ENCODE measurements around the gene TMEM131L.
"Not testable (repeated sequence)": the region's sequence is repeated elsewhere in the genome, so short reads cannot be mapped to it uniquely, and the experiment has no call there.

TMEM131L gene

DNA sequence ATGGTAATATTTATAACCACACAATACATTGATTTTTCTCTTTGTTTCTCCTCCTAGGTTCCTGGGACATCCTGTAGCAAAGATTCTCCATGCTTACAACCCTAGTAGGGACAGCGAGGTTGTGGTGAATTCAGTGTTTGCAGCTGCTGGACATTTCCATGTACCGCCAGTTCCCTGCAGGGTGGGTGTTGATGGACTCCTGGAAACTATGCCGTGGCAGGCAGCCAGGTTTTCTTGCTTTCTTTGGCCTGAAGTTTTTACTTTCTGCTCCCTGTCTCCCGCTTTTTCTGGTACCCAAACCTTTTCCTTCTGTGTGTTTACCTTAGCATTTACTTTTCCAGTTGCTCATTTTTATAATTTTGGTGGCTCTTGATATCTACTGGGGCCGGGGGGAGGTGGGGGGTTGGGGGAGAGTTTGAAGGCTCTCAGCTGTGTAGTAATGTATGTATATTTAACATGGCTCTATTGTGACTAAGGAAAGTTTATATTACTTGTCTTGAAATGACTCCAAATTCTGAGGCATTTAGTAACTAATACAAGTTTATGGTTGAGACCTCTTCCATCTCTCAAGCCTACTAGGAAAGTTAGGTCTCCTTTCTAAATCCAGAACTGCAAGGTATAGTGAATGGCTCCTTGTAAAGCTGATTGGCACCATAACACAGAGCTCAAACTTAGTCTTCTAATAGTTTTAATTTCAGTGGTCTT is 89.7 kb downstream of the TMEM131L start:
- Histone ChIP-seq H3K36me3 (ENCODE audit: insufficient read depth, low read length) (no peaks in the 10 kb centered on the region), H3K4me3 (ENCODE audit: low read length) (no peak overlapping the region), H3K4me2 (ENCODE audit: low read length) (peak overlapping the region; percentile 35), H3K27me3 (ENCODE audit: control insufficient read depth, insufficient read depth, low read length) (no peaks in the 10 kb centered on the region), H3K9ac (ENCODE audit: low read depth, low read length) (no peak overlapping the region), H3K4me1 (ENCODE audit: control insufficient read depth, insufficient read depth, low read length) (peaks cover 23% of the 10 kb centered on the region), H3K9me3 (replicated peaks; ENCODE audit: low read length) (no peaks in the 10 kb centered on the region)

GRCh38 chr4:153556435-153556815 is 90.3 kb downstream of the TMEM131L start:
- Histone ChIP-seq H3K4me3 (ENCODE audit: low read length) (no peak overlapping the region), H3K4me2 (ENCODE audit: low read length) (peak overlapping the region; percentile 35), H3K9ac (ENCODE audit: low read depth, low read length) (no peak overlapping the region), H3K4me1 (ENCODE audit: control insufficient read depth, insufficient read depth, low read length) (peaks cover 23% of the 10 kb centered on the region), H3K36me3 (ENCODE audit: insufficient read depth, low read length) (no peaks in the 10 kb centered on the region), H3K27me3 (ENCODE audit: control insufficient read depth, insufficient read depth, low read length) (no peaks in the 10 kb centered on the region), H3K9me3 (replicated peaks; ENCODE audit: low read length) (no peaks in the 10 kb centered on the region)

DNA sequence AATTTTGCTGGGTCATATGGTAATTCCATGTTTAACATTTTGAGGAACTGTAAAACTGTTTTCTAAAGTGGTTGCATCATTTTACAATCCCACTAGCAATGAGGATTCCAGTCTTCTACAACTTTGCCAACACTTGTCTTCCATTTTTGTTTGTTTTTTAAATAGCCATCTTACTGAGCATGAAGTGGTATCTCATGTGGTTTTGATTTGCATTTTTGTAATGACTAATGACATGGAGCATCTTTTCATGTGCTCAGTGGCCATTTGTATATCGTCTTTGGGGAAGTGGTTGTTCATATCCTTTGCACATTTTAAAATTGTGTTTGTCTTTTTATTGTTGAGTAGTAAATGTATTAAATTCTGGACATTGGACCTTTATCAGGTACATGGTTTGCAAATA is 94.7 kb downstream of the TMEM131L start:
- Histone ChIP-seq H3K9me3 (replicated peaks; ENCODE audit: low read length) (no peaks in the 10 kb centered on the region), H3K36me3 (ENCODE audit: insufficient read depth, low read length) (no peaks in the 10 kb centered on the region)

GRCh38 chr4:153564630-153565525 is 98.7 kb downstream of the TMEM131L start:
- Histone ChIP-seq H3K4me1 (ENCODE audit: control insufficient read depth, insufficient read depth, low read length) (no peaks in the 10 kb centered on the region), H3K9ac (ENCODE audit: low read depth, low read length) (no peak overlapping the region), H3K36me3 (ENCODE audit: insufficient read depth, low read length) (no peaks in the 10 kb centered on the region), H3K4me3 (ENCODE audit: low read length) (no peak overlapping the region), H3K4me2 (ENCODE audit: low read length) (no peak overlapping the region), H3K27me3 (ENCODE audit: control insufficient read depth, insufficient read depth, low read length) (no peaks in the 10 kb centered on the region), H3K9me3 (replicated peaks; ENCODE audit: low read length) (no peaks in the 10 kb centered on the region)

More for the DNA sequence above, 94.7 kb downstream of the TMEM131L start:
- H3K4me3 ChIP-seq (ENCODE audit: low read length): no peak overlapping the region
- no peak overlapping the region for H3K4me2 ChIP-seq (ENCODE audit: low read length)
- H3K9ac ChIP-seq (ENCODE audit: low read depth, low read length): no peak overlapping the region
- no peaks in the 10 kb centered on the region for H3K27me3 ChIP-seq (ENCODE audit: control insufficient read depth, insufficient read depth, low read length)
- peaks cover 8% of the 10 kb centered on the region for H3K4me1 ChIP-seq (ENCODE audit: control insufficient read depth, insufficient read depth, low read length)

- Histone ChIP-seq H3K27me3 (ENCODE audit: control insufficient read depth, insufficient read depth, low read length) (no peaks in the 10 kb centered on the region), H3K9me3 (replicated peaks; ENCODE audit: low read length) (no peaks in the 10 kb centered on the region), H3K36me3 (ENCODE audit: insufficient read depth, low read length) (no peaks in the 10 kb centered on the region), H3K4me2 (ENCODE audit: low read length) (no peak overlapping the region), H3K4me3 (ENCODE audit: low read length) (no peak overlapping the region), H3K4me1 (ENCODE audit: control insufficient read depth, insufficient read depth, low read length) (no peaks in the 10 kb centered on the region), H3K9ac (ENCODE audit: low read depth, low read length) (no peak overlapping the region)
These were observed 100.5 kb downstream of the TMEM131L start for GRCh38 chr4:153566631-153567150.

DNA sequence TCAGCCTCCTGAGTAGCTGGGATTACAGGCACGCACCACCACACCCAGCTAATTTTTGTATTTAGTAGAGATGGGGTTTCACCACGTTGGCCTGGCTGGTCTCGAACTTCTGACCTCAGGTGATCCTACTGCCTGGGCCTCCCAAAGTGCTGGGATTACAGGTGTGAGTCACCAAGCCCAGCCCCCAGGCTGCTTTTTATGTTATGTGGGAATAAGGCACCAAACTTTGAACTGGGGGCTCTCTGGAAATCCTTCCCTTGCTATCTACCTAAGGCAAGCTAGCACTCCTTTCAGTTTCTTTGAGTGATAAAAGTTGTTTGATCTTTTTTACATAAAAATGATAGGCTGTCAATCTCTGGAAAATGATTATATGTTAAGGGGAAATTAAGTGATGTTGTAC is 101.5 kb downstream of the TMEM131L start:
- H3K9me3 ChIP-seq (replicated peaks; ENCODE audit: low read length); H3K36me3 ChIP-seq (ENCODE audit: insufficient read depth, low read length); H3K4me3 ChIP-seq (ENCODE audit: low read length): not testable (repeated sequence)

DNA sequence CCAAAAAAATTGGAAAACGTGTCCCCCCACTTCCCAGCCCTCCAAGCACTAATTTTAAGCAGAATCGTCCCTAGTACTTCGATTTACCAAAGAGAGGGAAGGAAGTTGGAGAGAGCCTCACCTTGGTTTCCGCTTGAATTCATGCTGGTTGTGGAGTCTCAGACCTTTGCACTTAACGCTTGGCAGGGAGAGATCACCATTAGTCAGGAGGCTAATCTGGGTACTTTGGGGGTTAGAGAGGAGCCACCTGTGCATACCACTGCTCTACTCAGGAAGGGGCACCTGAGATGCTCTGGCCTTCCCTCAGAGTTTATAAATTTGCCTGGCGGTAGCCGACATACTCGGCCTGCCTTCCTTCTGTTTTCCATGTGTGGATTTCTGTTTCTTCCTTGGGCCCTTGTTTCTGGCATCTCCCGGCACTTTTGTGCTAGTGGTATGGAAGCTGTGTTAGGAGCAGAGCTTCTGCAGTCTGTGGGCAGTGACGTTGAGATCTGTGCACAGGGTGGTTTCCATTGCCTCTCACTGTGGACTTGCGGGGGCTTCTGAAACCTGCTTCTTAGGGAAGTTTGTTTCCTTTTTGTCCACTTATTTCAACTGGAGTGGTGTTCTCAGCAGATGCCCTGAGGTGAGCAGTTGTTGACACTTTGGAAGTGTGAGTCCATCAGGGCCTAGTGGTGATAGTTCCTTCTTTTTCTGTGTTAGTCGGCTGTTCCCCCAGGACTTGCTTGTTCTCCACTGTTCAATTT is 104.2 kb downstream of the TMEM131L start:
- no peaks in the 10 kb centered on the region for H3K27me3 ChIP-seq (ENCODE audit: control insufficient read depth, insufficient read depth, low read length)
- H3K9ac ChIP-seq (ENCODE audit: low read depth, low read length): no peak overlapping the region
- peaks cover 7% of the 10 kb centered on the region for H3K4me1 ChIP-seq (ENCODE audit: control insufficient read depth, insufficient read depth, low read length)
- no peak overlapping the region for H3K4me2 ChIP-seq (ENCODE audit: low read length)
- H3K4me3 ChIP-seq (ENCODE audit: low read length): no peak overlapping the region
- no peaks in the 10 kb centered on the region for H3K36me3 ChIP-seq (ENCODE audit: insufficient read depth, low read length)
- H3K9me3 ChIP-seq (replicated peaks; ENCODE audit: low read length): no peaks in the 10 kb centered on the region

More for the DNA sequence above, 101.5 kb downstream of the TMEM131L start:
- not testable (repeated sequence) for H3K4me1 ChIP-seq (ENCODE audit: control insufficient read depth, insufficient read depth, low read length); H3K9ac ChIP-seq (ENCODE audit: low read depth, low read length); H3K4me2 ChIP-seq (ENCODE audit: low read length); H3K27me3 ChIP-seq (ENCODE audit: control insufficient read depth, insufficient read depth, low read length)

GRCh38 chr4:153571006-153571545 is 104.9 kb downstream of the TMEM131L start:
- no peaks in the 10 kb centered on the region for H3K36me3 ChIP-seq (ENCODE audit: insufficient read depth, low read length)

DNA sequence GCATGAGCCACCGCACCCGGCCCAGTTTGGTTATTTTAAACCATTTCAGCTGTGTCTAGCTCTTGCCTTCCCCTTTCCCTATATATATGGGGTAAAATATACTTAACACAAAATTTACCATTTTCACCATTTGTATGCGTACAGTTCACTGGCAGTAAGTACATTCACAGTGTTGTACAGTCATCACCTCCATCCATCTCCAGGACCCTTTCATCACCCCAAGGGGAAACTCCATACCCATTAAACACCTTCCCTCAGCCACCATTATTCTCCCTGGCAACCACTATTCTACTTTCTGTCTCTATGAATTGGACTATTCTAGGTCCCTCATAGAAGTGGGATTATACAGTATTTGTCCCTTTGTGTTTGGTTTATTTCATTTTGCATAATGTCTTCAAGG is 106.4 kb downstream of the TMEM131L start:
- no peak overlapping the region for H3K9ac ChIP-seq (ENCODE audit: low read depth, low read length)
- H3K4me2 ChIP-seq (ENCODE audit: low read length): no peak overlapping the region
- H3K36me3 ChIP-seq (ENCODE audit: insufficient read depth, low read length): no peaks in the 10 kb centered on the region
- no peak overlapping the region for H3K4me3 ChIP-seq (ENCODE audit: low read length)
- no peaks in the 10 kb centered on the region for H3K9me3 ChIP-seq (replicated peaks; ENCODE audit: low read length)
- peaks cover 7% of the 10 kb centered on the region for H3K4me1 ChIP-seq (ENCODE audit: control insufficient read depth, insufficient read depth, low read length)
- H3K27me3 ChIP-seq (ENCODE audit: control insufficient read depth, insufficient read depth, low read length): no peaks in the 10 kb centered on the region

More at GRCh38 chr4:153571006-153571545, 104.9 kb downstream of the TMEM131L start:
- H3K4me2 ChIP-seq (ENCODE audit: low read length): no peak overlapping the region
- H3K27me3 ChIP-seq (ENCODE audit: control insufficient read depth, insufficient read depth, low read length): no peaks in the 10 kb centered on the region
- H3K4me3 ChIP-seq (ENCODE audit: low read length): no peak overlapping the region
- no peak overlapping the region for H3K9ac ChIP-seq (ENCODE audit: low read depth, low read length)
- H3K4me1 ChIP-seq (ENCODE audit: control insufficient read depth, insufficient read depth, low read length): peaks cover 7% of the 10 kb centered on the region
- H3K9me3 ChIP-seq (replicated peaks; ENCODE audit: low read length): no peaks in the 10 kb centered on the region

DNA sequence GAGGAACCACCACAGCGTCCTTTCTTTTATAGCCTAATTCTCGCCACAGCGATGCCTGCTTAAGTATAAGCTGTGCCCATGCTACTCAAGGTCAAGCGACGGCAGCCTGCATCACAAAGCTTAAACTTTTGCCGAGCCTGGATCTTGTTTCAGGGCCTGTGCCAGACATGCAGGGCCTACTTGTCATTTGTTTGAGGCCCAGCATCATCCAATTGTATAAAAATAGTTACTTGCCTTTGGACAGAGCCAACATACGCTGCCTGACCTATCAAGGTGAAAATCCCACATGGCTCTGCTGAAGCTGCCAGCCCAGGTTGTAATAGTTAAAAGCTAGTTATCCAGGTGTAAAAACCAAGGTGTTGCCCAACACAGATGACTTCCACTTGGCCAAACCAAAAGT is 107.1 kb downstream of the TMEM131L start:
- Histone ChIP-seq H3K9ac (ENCODE audit: low read depth, low read length) (no peak overlapping the region), H3K4me2 (ENCODE audit: low read length) (no peak overlapping the region), H3K27me3 (ENCODE audit: control insufficient read depth, insufficient read depth, low read length) (no peaks in the 10 kb centered on the region), H3K4me3 (ENCODE audit: low read length) (no peak overlapping the region), H3K36me3 (ENCODE audit: insufficient read depth, low read length) (no peaks in the 10 kb centered on the region), H3K4me1 (ENCODE audit: control insufficient read depth, insufficient read depth, low read length) (peaks cover 7% of the 10 kb centered on the region), H3K9me3 (replicated peaks; ENCODE audit: low read length) (no peaks in the 10 kb centered on the region)

Measured in skeletal muscle satellite cell (primary cell).